Measurements from ENCODE around the gene DCLK3. TPM values are rescaled to one million over a fixed set of nuclear protein-coding genes. Genes with fewer than 3 reads are reported as not detected.

DCLK3 gene
- total RNA-seq, 2 donors from 2014 or later = 0.80 TPM; not detected in 1

GRCh38 chr3:36784138-36784635 is 19.8 kb upstream of the DCLK3 start:
- DNase-seq (ENCODE audit: low spot score) = no peak
- Histone ChIP-seq H3K4me1 (replicated peaks) (no peaks in the 10 kb centered on the region), H3K27me3 (replicated peaks; ENCODE audit: insufficient read depth) (no peaks in the 10 kb centered on the region), H3K4me3 (no peak overlapping the region), H3K36me3 (no peaks in the 10 kb centered on the region), H3K9me3 (no peaks in the 10 kb centered on the region), H3K27ac (no peak overlapping the region)
- 72% methylated on average over 3 of the region's 3 CpGs for WGBS
- intact Hi-C loops (cut with DNase I) = no loop called here
- TF ChIP-seq POLR2A (IDR thresholded peaks at IDR 0.05) (no peak), CTCF (IDR thresholded peaks at IDR 0.05) (no peak), POLR2AphosphoS5 (IDR thresholded peaks at IDR 0.05) (no peak)

- Histone ChIP-seq H3K27me3 (replicated peaks; ENCODE audit: insufficient read depth) (no peaks in the 10 kb centered on the region), H3K9me3 (no peaks in the 10 kb centered on the region), H3K4me1 (replicated peaks) (no peaks in the 10 kb centered on the region), H3K4me3 (no peak overlapping the region), H3K36me3 (no peaks in the 10 kb centered on the region), H3K27ac (no peak overlapping the region)
- intact Hi-C loops (cut with DNase I) = no loop called here
- DNase-seq (ENCODE audit: low spot score) = no peak
- 79% methylated on average over 2 of the region's 2 CpGs for WGBS
- no peak for TF ChIP-seq POLR2A (IDR thresholded peaks at IDR 0.05)
- no peak for TF ChIP-seq CTCF (IDR thresholded peaks at IDR 0.05)
- no peak for TF ChIP-seq POLR2AphosphoS5 (IDR thresholded peaks at IDR 0.05)
These were observed 13.3 kb upstream of the DCLK3 start for GRCh38 chr3:36777424-36778218.

- intact Hi-C loops (cut with DNase I) = no loop called here
- Histone ChIP-seq H3K27ac (no peak overlapping the region), H3K27me3 (replicated peaks; ENCODE audit: insufficient read depth) (no peaks in the 10 kb centered on the region), H3K4me3 (no peak overlapping the region), H3K9me3 (no peaks in the 10 kb centered on the region), H3K36me3 (no peaks in the 10 kb centered on the region), H3K4me1 (replicated peaks) (no peaks in the 10 kb centered on the region)
- no peak for DNase-seq (ENCODE audit: low spot score)
- TF ChIP-seq POLR2A (IDR thresholded peaks at IDR 0.05) = no peak
- TF ChIP-seq POLR2AphosphoS5 (IDR thresholded peaks at IDR 0.05) = no peak
- no peak for TF ChIP-seq CTCF (IDR thresholded peaks at IDR 0.05)
- WGBS = 58% methylated on average over 2 of the region's 2 CpGs
These were observed 12.1 kb upstream of the DCLK3 start for GRCh38 chr3:36776436-36776835.

- TF ChIP-seq CTCF (IDR thresholded peaks at IDR 0.05) = no peak
- TF ChIP-seq POLR2AphosphoS5 (IDR thresholded peaks at IDR 0.05) = no peak
- no peak for TF ChIP-seq POLR2A (IDR thresholded peaks at IDR 0.05)
- intact Hi-C loops (cut with DNase I) = no loop called here
- no peak overlapping the region for H3K4me3 ChIP-seq
- no peaks in the 10 kb centered on the region for H3K27me3 ChIP-seq (replicated peaks; ENCODE audit: insufficient read depth)
- H3K27ac ChIP-seq = no peak overlapping the region
- H3K9me3 ChIP-seq = no peaks in the 10 kb centered on the region
- WGBS = 56% methylated on average over 3 of the region's 3 CpGs
- H3K36me3 ChIP-seq = no peaks in the 10 kb centered on the region
- no peaks in the 10 kb centered on the region for H3K4me1 ChIP-seq (replicated peaks)
- no peak for DNase-seq (ENCODE audit: low spot score)
These were observed 9.7 kb upstream of the DCLK3 start for GRCh38 chr3:36774052-36774451.

- DNase-seq (ENCODE audit: low spot score) = no peak
- Histone ChIP-seq H3K27me3 (replicated peaks; ENCODE audit: insufficient read depth) (no peaks in the 10 kb centered on the region), H3K4me1 (replicated peaks) (no peaks in the 10 kb centered on the region), H3K9me3 (no peaks in the 10 kb centered on the region), H3K4me3 (no peak overlapping the region), H3K27ac (no peak overlapping the region), H3K36me3 (no peaks in the 10 kb centered on the region)
- TF ChIP-seq CTCF (IDR thresholded peaks at IDR 0.05) (no peak), POLR2A (IDR thresholded peaks at IDR 0.05) (no peak), POLR2AphosphoS5 (IDR thresholded peaks at IDR 0.05) (no peak)
- intact Hi-C loops (cut with DNase I) = no loop called here
These were observed 7.6 kb upstream of the DCLK3 start for GRCh38 chr3:36771931-36772330.

All from prostate gland (tissue), 2 donors.